HEK293 (cell line): Measurements from ENCODE around the gene KCNMA1.

ENCODE experiments used
- CTCF ChIA-PET: fragments of 350-600 bp; formaldehyde crosslinking; extraction: SDS; loops from one replicate; lab custom pipeline; 2021; ENCODE audit warnings: antibody characterized with exemption; lab: Yijun Ruan, JAX
- POLR2A ChIA-PET: fragments of 300-600 bp; formaldehyde crosslinking; extraction: SDS; loops from one replicate; lab custom pipeline; 2020; ENCODE audit warnings: antibody characterized with exemption, inconsistent platforms; lab: Yijun Ruan, JAX
- H3K27ac ChIP-seq: fragments of 200-500 bp; sonication (Bioruptor generic); 2 replicates; pipeline ENCODE4 v1.5.1; 2014; ENCODE audit warnings: low read depth, low read length, control low read depth, inconsistent platforms; ENCODE audit errors: extremely low read depth
- H3K36me3 ChIP-seq, 2 experiments: fragments of 200-500 bp in 1 of 2; sonication (Bioruptor generic) in 1 of 2; 1 replicate in 1 of 2; 2 replicates in 1 of 2; pipeline ENCODE4 v1.5.1; 2014 to 2017; ENCODE audit warnings: inconsistent platforms in 2 of 2, low read length in 2 of 2; ENCODE audit not compliant: control insufficient read depth in 2 of 2, insufficient read depth in 1 of 2
- H3K4me1 ChIP-seq: fragments of 200-500 bp; sonication (Bioruptor generic); 2 replicates; pipeline ENCODE4 v1.5.1; 2014; ENCODE audit warnings: mild to moderate bottlenecking, low read length, inconsistent platforms; ENCODE audit not compliant: control insufficient read depth, insufficient read depth
- H3K4me3 ChIP-seq: 2 replicates; pipeline ENCODE4 v1.5.1; 2011; ENCODE audit warnings: low read depth, mild to moderate bottlenecking, control low read depth, low read length, moderate library complexity
- H3K9me3 ChIP-seq: fragments of 200-500 bp; sonication (Bioruptor generic); 2 replicates; pipeline ENCODE4 v1.5.1; 2014; ENCODE audit warnings: low read depth, low read length, inconsistent platforms; ENCODE audit not compliant: control insufficient read depth, insufficient read depth
- GLIS1 ChIP-seq: fragments of 450-650 bp; formaldehyde crosslinking; IDR thresholded peaks from 2 replicates; pipeline ENCODE4 v1.5.1; 2016; ENCODE audit warnings: missing biosample characterization, missing genetic modification characterization
- HOXA7 ChIP-seq: sonication (generic); formaldehyde crosslinking; IDR thresholded peaks from 2 replicates; pipeline ENCODE4 v1.8.1; 2022; ENCODE audit warnings: missing genetic modification reagents, borderline replicate concordance
- MYNN ChIP-seq: fragments of 450-650 bp; formaldehyde crosslinking; IDR thresholded peaks from 2 replicates; pipeline ENCODE4 v1.5.1; 2016; ENCODE audit warnings: missing biosample characterization, missing genetic modification characterization, borderline replicate concordance
- MZF1 ChIP-seq: fragments of 450-650 bp; formaldehyde crosslinking; IDR thresholded peaks from 2 replicates; pipeline ENCODE4 v1.5.1; 2017; ENCODE audit warnings: missing biosample characterization, missing genetic modification characterization, borderline replicate concordance
- OVOL3 ChIP-seq: fragments of 450-650 bp; formaldehyde crosslinking; IDR thresholded peaks from 2 replicates; pipeline ENCODE4 v1.5.1; 2016; ENCODE audit warnings: missing biosample characterization, missing genetic modification characterization
- ZBTB26 ChIP-seq: fragments of 450-650 bp; formaldehyde crosslinking; optimal IDR thresholded peaks from 2 replicates; pipeline ENCODE3; 2016; ENCODE audit warnings: missing biosample characterization, mild to moderate bottlenecking, missing genetic modification characterization
- ZNF146 ChIP-seq: fragments of 450-650 bp; formaldehyde crosslinking; IDR thresholded peaks from 2 replicates; pipeline ENCODE4 v1.5.1; 2016; ENCODE audit warnings: missing biosample characterization, missing genetic modification characterization
- ZNF155 ChIP-seq: fragments of 450-650 bp; formaldehyde crosslinking; IDR thresholded peaks from 2 replicates; pipeline ENCODE4 v1.5.1; 2016; ENCODE audit warnings: missing biosample characterization, missing genetic modification characterization
- ZNF19 ChIP-seq: fragments of 450-650 bp; formaldehyde crosslinking; IDR thresholded peaks from 2 replicates; pipeline ENCODE4; 2016; ENCODE audit warnings: missing biosample characterization, missing genetic modification characterization, low read depth
- ZNF221 ChIP-seq: fragments of 450-650 bp; formaldehyde crosslinking; IDR thresholded peaks from 2 replicates; pipeline ENCODE4 v1.5.1; 2017; ENCODE audit warnings: missing biosample characterization, missing genetic modification characterization, borderline replicate concordance
- ZNF274 ChIP-seq, 2 experiments: fragments of 200-500 bp in 1 of 2; fragments of 450-650 bp in 1 of 2; sonication (Bioruptor generic) in 1 of 2; formaldehyde crosslinking in 1 of 2; IDR thresholded peaks; 2 replicates each; pipeline versions ENCODE4 v1.5.1 to v1.6.1; 2014 to 2016; ENCODE audit warnings: borderline replicate concordance in 1 of 2, inconsistent platforms in 1 of 2, low read length in 1 of 2, missing biosample characterization in 1 of 2, missing genetic modification characterization in 1 of 2
- ZNF37A ChIP-seq: fragments of 450-650 bp; IDR thresholded peaks from 2 replicates; pipeline ENCODE4 v1.5.1; 2018; ENCODE audit warnings: missing biosample characterization, missing genetic modification characterization
- ZNF394 ChIP-seq: fragments of 450-650 bp; formaldehyde crosslinking; IDR thresholded peaks from 2 replicates; pipeline ENCODE4 v1.5.1; 2016; ENCODE audit warnings: missing biosample characterization, missing genetic modification characterization, mild to moderate bottlenecking, moderate library complexity, borderline replicate concordance
- ZNF610 ChIP-seq: fragments of 450-650 bp; formaldehyde crosslinking; IDR thresholded peaks from 2 replicates; pipeline ENCODE4 v1.5.1; 2016; ENCODE audit warnings: missing biosample characterization, missing genetic modification characterization, borderline replicate concordance
- ZNF701 ChIP-seq: fragments of 450-650 bp; formaldehyde crosslinking; IDR thresholded peaks from 2 replicates; pipeline ENCODE4 v1.5.1; 2016; ENCODE audit warnings: missing biosample characterization, missing genetic modification characterization
- ZSCAN23 ChIP-seq: fragments of 450-650 bp; formaldehyde crosslinking; IDR thresholded peaks from 2 replicates; pipeline ENCODE4 v1.5.1; 2016; ENCODE audit warnings: missing biosample characterization, missing genetic modification characterization
- TF ChIP-seq, protein P1 (sequence below): fragments of 450-650 bp; formaldehyde crosslinking; conservative IDR thresholded peaks from 2 replicates; pipeline ENCODE4 v1.5.1; 2016; ENCODE audit warnings: low read depth, missing biosample characterization, missing genetic modification characterization
- TF ChIP-seq, protein P2 (sequence below): fragments of 450-650 bp; formaldehyde crosslinking; IDR thresholded peaks from 2 replicates; pipeline ENCODE4 v1.5.1; 2016; ENCODE audit warnings: missing biosample characterization, missing genetic modification characterization
- TF ChIP-seq, protein P3 (sequence below): fragments of 450-650 bp; formaldehyde crosslinking; IDR thresholded peaks from 2 replicates; pipeline ENCODE4 v1.5.1; 2016; ENCODE audit warnings: missing biosample characterization, missing genetic modification characterization, borderline replicate concordance
- TF ChIP-seq, protein P4 (sequence below): fragments of 450-650 bp; formaldehyde crosslinking; IDR thresholded peaks from 2 replicates; pipeline ENCODE4; 2016; ENCODE audit warnings: missing biosample characterization, missing genetic modification characterization
- TF ChIP-seq, protein P5 (sequence below): fragments of 450-650 bp; formaldehyde crosslinking; IDR thresholded peaks from 2 replicates; pipeline ENCODE4 v1.5.1; 2016; ENCODE audit warnings: missing biosample characterization, missing genetic modification characterization

Gene KCNMA1

GRCh38 chr10:77564731-77565589 lies 72.6 kb downstream of the KCNMA1 start (continued):
- TF ChIP-seq, protein P1, sequence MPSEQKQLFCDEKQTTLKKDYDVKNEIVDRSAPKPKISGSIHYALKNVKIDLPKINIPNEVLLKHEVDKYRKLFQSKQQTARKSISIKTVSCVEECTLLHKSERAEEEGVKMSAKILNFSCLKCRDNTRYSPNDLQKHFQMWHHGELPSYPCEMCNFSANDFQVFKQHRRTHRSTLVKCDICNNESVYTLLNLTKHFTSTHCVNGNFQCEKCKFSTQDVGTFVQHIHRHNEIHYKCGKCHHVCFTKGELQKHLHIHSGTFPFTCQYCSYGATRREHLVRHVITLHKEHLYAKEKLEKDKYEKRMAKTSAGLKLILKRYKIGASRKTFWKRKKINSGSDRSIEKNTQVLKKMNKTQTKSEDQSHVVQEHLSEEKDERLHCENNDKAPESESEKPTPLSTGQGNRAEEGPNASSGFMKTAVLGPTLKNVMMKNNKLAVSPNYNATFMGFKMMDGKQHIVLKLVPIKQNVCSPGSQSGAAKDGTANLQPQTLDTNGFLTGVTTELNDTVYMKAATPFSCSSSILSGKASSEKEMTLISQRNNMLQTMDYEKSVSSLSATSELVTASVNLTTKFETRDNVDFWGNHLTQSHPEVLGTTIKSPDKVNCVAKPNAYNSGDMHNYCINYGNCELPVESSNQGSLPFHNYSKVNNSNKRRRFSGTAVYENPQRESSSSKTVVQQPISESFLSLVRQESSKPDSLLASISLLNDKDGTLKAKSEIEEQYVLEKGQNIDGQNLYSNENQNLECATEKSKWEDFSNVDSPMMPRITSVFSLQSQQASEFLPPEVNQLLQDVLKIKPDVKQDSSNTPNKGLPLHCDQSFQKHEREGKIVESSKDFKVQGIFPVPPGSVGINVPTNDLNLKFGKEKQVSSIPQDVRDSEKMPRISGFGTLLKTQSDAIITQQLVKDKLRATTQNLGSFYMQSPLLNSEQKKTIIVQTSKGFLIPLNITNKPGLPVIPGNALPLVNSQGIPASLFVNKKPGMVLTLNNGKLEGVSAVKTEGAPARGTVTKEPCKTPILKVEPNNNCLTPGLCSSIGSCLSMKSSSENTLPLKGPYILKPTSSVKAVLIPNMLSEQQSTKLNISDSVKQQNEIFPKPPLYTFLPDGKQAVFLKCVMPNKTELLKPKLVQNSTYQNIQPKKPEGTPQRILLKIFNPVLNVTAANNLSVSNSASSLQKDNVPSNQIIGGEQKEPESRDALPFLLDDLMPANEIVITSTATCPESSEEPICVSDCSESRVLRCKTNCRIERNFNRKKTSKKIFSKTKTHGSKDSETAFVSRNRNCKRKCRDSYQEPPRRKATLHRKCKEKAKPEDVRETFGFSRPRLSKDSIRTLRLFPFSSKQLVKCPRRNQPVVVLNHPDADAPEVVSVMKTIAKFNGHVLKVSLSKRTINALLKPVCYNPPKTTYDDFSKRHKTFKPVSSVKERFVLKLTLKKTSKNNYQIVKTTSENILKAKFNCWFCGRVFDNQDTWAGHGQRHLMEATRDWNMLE, result no peak
- TF ChIP-seq HOXA7 (CRISPR knock-in tag) (no peak), ZNF37A (no peak), ZNF610 (tag by site-specific recombination) (no peak), ZBTB26 (no peak), ZNF701 (tag by site-specific recombination) (no peak)
- TF ChIP-seq, protein P2, sequence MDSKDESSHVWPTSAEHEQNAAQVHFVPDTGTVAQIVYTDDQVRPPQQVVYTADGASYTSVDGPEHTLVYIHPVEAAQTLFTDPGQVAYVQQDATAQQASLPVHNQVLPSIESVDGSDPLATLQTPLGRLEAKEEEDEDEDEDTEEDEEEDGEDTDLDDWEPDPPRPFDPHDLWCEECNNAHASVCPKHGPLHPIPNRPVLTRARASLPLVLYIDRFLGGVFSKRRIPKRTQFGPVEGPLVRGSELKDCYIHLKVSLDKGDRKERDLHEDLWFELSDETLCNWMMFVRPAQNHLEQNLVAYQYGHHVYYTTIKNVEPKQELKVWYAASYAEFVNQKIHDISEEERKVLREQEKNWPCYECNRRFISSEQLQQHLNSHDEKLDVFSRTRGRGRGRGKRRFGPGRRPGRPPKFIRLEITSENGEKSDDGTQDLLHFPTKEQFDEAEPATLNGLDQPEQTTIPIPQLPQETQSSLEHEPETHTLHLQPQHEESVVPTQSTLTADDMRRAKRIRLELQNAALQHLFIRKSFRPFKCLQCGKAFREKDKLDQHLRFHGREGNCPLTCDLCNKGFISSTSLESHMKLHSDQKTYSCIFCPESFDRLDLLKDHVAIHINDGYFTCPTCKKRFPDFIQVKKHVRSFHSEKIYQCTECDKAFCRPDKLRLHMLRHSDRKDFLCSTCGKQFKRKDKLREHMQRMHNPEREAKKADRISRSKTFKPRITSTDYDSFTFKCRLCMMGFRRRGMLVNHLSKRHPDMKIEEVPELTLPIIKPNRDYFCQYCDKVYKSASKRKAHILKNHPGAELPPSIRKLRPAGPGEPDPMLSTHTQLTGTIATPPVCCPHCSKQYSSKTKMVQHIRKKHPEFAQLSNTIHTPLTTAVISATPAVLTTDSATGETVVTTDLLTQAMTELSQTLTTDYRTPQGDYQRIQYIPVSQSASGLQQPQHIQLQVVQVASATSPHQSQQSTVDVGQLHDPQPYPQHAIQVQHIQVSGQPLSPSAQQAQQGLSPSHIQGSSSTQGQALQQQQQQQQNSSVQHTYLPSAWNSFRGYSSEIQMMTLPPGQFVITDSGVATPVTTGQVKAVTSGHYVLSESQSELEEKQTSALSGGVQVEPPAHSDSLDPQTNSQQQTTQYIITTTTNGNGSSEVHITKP (tag by site-specific recombination), result peak; percentile 38; the same call in 1 of the 2 replicates

- H3K27ac ChIP-seq, result no peak overlapping the region
- CTCF ChIA-PET, result interaction anchor here (0.6 kb wide), 1 partner anchor 10 kb away, joined by 3 read pairs; no protein-coding TSS in a partner anchor
- H3K4me1 ChIP-seq, result no peaks in the 10 kb centered on the region
- no peaks in the 10 kb centered on the region for H3K9me3 ChIP-seq
- POLR2A ChIA-PET, result no interaction called here
- no peak overlapping the region for H3K4me3 ChIP-seq
- no peaks in the 10 kb centered on the region for H3K36me3 ChIP-seq
- TF ChIP-seq ZNF274 (IDR thresholded peaks at IDR 0.05; ENCODE audit: low read length) (no peak), ZNF274 (tag by site-specific recombination; IDR thresholded peaks at IDR 0.05; ENCODE audit: borderline replicate concordance) (no peak), ZNF221 (tag by site-specific recombination) (no peak), MZF1 (no peak), ZNF155 (tag by site-specific recombination) (no peak), ZNF146 (no peak), OVOL3 (tag by site-specific recombination) (no peak), ZSCAN23 (tag by site-specific recombination) (no peak), ZNF394 (no peak), MYNN (no peak), GLIS1 (tag by site-specific recombination) (no peak), ZNF19 (tag by site-specific recombination) (no peak)
- TF ChIP-seq, protein P3, sequence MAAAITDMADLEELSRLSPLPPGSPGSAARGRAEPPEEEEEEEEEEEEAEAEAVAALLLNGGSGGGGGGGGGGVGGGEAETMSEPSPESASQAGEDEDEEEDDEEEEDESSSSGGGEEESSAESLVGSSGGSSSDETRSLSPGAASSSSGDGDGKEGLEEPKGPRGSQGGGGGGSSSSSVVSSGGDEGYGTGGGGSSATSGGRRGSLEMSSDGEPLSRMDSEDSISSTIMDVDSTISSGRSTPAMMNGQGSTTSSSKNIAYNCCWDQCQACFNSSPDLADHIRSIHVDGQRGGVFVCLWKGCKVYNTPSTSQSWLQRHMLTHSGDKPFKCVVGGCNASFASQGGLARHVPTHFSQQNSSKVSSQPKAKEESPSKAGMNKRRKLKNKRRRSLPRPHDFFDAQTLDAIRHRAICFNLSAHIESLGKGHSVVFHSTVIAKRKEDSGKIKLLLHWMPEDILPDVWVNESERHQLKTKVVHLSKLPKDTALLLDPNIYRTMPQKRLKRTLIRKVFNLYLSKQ (tag by site-specific recombination), result no peak
- TF ChIP-seq, protein P4, sequence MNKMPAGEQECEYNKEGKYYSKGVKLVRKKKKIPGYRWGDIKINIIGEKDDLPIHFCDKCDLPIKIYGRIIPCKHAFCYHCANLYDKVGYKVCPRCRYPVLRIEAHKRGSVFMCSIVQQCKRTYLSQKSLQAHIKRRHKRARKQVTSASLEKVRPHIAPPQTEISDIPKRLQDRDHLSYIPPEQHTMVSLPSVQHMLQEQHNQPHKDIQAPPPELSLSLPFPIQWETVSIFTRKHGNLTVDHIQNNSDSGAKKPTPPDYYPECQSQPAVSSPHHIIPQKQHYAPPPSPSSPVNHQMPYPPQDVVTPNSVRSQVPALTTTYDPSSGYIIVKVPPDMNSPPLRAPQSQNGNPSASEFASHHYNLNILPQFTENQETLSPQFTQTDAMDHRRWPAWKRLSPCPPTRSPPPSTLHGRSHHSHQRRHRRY, result no peak
- TF ChIP-seq, protein P5, sequence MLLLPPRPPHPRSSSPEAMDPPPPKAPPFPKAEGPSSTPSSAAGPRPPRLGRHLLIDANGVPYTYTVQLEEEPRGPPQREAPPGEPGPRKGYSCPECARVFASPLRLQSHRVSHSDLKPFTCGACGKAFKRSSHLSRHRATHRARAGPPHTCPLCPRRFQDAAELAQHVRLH (tag by site-specific recombination), result no peak
Observed at GRCh38 chr10:77563638-77564270, 73.9 kb downstream of the KCNMA1 start.
